Measurements from ENCODE around the gene NR5A1.

GRCh38 chr9:124462739-124463138 is 44.5 kb downstream of the NR5A1 start:
- TF ChIP-seq CTCF (IDR thresholded peaks at IDR 0.05) (no peak), POLR2AphosphoS5 (IDR thresholded peaks at IDR 0.05; ENCODE audit: insufficient read depth in 1 of 2, low read depth in 1 of 2) (no peak)

All from vagina (tissue), 2 donors.